ENCODE measurements around the gene BDH1.

BDH1 gene

DNA sequence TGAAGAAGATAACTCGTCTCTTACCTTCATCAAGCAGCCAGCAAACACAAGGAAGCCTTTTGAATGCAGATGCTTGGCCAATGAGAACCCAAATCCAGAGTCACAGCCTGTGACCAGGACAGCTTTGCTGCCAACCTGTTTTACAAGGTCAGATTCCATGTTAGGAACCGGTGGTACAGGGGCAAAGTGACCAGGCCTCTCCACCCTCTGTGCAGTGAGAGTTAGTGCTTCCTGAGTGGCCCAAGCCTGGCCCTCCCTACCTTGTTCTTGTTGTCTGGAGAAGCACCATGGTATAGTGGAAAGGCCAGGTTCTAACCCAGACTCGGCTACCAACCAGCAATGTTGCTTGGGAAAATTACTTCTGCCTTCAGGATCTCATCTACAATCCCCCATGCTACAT is 23.4 kb downstream of the BDH1 start:
- Histone ChIP-seq H3F3A (ENCODE audit: insufficient read depth) (no peaks in the 10 kb centered on the region), H3K9ac (ENCODE audit: low read length) (no peak overlapping the region), H3K9me2 (replicated peaks; ENCODE audit: insufficient read depth, low read length) (no peaks in the 10 kb centered on the region), H3K4me3 (ENCODE audit: insufficient read depth, low read length, poor library complexity, severe bottlenecking) (no peak overlapping the region), H3K36me3 (ENCODE audit: low read length) (no peaks in the 10 kb centered on the region), H3K4me2 (ENCODE audit: low read depth, low read length, poor library complexity, severe bottlenecking) (no peak overlapping the region), H3K27ac (ENCODE audit: low read depth, low read length) (no peak overlapping the region), H4K20me1 (ENCODE audit: low read depth, low read length) (no peaks in the 10 kb centered on the region), H3K79me2 (ENCODE audit: insufficient read depth, low read length) (no peaks in the 10 kb centered on the region), H3K27me3 (ENCODE audit: low read length) (no peaks in the 10 kb centered on the region), H3K9me3 (ENCODE audit: insufficient read depth, low read length) (no peaks in the 10 kb centered on the region), H2AFZ (ENCODE audit: low read depth, low read length, severe bottlenecking) (no peak overlapping the region)
- TF ChIP-seq, protein P1, sequence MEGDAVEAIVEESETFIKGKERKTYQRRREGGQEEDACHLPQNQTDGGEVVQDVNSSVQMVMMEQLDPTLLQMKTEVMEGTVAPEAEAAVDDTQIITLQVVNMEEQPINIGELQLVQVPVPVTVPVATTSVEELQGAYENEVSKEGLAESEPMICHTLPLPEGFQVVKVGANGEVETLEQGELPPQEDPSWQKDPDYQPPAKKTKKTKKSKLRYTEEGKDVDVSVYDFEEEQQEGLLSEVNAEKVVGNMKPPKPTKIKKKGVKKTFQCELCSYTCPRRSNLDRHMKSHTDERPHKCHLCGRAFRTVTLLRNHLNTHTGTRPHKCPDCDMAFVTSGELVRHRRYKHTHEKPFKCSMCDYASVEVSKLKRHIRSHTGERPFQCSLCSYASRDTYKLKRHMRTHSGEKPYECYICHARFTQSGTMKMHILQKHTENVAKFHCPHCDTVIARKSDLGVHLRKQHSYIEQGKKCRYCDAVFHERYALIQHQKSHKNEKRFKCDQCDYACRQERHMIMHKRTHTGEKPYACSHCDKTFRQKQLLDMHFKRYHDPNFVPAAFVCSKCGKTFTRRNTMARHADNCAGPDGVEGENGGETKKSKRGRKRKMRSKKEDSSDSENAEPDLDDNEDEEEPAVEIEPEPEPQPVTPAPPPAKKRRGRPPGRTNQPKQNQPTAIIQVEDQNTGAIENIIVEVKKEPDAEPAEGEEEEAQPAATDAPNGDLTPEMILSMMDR (IDR thresholded peaks at IDR 0.05; ENCODE audit: insufficient read depth, low read length, poor library complexity, severe bottlenecking): no peak
- TF ChIP-seq EZH2phosphoT487 (conservative IDR thresholded peaks at IDR 0.05; ENCODE audit: low read length): no peak

DNA sequence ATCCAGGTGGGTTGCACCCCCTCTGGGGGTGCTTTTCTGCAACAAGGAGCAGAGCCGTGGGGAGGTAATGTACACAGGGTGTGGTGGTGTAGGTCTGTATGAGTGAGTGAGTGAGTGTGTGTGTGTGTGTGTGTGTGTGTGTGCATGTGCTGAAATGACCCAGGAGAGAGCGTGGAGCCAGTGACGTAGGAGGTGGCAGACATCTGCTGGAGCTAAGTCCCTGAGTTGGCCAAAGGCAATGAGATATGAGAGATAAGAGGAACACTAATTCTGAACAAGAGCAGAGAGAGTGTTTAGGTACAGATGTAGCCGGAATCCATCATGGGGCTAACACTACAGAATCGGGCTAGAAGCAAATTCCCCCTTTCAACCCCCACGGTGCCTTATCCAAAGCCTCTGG is 27.6 kb downstream of the BDH1 start:
- no peak overlapping the region for H3K4me2 ChIP-seq (ENCODE audit: low read depth, low read length, poor library complexity, severe bottlenecking)
- H3K4me3 ChIP-seq (ENCODE audit: insufficient read depth, low read length, poor library complexity, severe bottlenecking): no peak overlapping the region
- no peaks in the 10 kb centered on the region for H3K9me3 ChIP-seq (ENCODE audit: insufficient read depth, low read length)
- H3K79me2 ChIP-seq (ENCODE audit: insufficient read depth, low read length): no peaks in the 10 kb centered on the region
- no peak for TF ChIP-seq EZH2phosphoT487 (conservative IDR thresholded peaks at IDR 0.05; ENCODE audit: low read length)
- TF ChIP-seq, protein P1 (IDR thresholded peaks at IDR 0.05; ENCODE audit: insufficient read depth, low read length, poor library complexity, severe bottlenecking): no peak
- H3K36me3 ChIP-seq (ENCODE audit: low read length): no peaks in the 10 kb centered on the region
- no peak overlapping the region for H2AFZ ChIP-seq (ENCODE audit: low read depth, low read length, severe bottlenecking)
- H4K20me1 ChIP-seq (ENCODE audit: low read depth, low read length): no peaks in the 10 kb centered on the region
- no peak overlapping the region for H3K27ac ChIP-seq (ENCODE audit: low read depth, low read length)
- H3K27me3 ChIP-seq (ENCODE audit: low read length): no peaks in the 10 kb centered on the region
- no peaks in the 10 kb centered on the region for H3F3A ChIP-seq (ENCODE audit: insufficient read depth)
- no peak overlapping the region for H3K9ac ChIP-seq (ENCODE audit: low read length)
- no peaks in the 10 kb centered on the region for H3K9me2 ChIP-seq (replicated peaks; ENCODE audit: insufficient read depth, low read length)

DNA sequence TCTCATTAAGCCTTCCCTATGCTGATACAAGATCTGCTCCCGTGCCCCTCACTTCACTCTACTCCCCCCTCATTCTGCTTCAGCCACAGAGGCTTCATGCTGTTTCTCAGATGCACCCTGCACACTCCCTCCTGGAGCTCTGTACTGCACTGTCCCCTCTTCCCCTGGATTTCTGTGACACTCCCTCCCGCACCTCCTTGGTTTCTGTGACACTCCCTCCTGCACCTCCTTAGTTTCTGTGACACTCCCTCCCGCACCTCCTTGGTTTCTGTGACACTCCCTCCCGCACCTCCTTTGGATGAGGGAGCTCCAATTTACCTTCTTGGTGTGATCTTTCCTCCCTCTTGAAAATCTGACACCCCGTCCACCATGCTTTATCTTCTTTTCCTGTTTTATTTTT is 28.2 kb downstream of the BDH1 start:
- no peak overlapping the region for H3K9ac ChIP-seq (ENCODE audit: low read length)
- no peaks in the 10 kb centered on the region for H3K79me2 ChIP-seq (ENCODE audit: insufficient read depth, low read length)
- no peak overlapping the region for H3K4me3 ChIP-seq (ENCODE audit: insufficient read depth, low read length, poor library complexity, severe bottlenecking)
- H2AFZ ChIP-seq (ENCODE audit: low read depth, low read length, severe bottlenecking): no peak overlapping the region
- no peaks in the 10 kb centered on the region for H3F3A ChIP-seq (ENCODE audit: insufficient read depth)
- TF ChIP-seq EZH2phosphoT487 (conservative IDR thresholded peaks at IDR 0.05; ENCODE audit: low read length): no peak
- TF ChIP-seq, protein P1 (IDR thresholded peaks at IDR 0.05; ENCODE audit: insufficient read depth, low read length, poor library complexity, severe bottlenecking): no peak
- H4K20me1 ChIP-seq (ENCODE audit: low read depth, low read length): no peaks in the 10 kb centered on the region
- no peak overlapping the region for H3K4me2 ChIP-seq (ENCODE audit: low read depth, low read length, poor library complexity, severe bottlenecking)
- no peaks in the 10 kb centered on the region for H3K27me3 ChIP-seq (ENCODE audit: low read length)
- no peaks in the 10 kb centered on the region for H3K36me3 ChIP-seq (ENCODE audit: low read length)
- no peak overlapping the region for H3K27ac ChIP-seq (ENCODE audit: low read depth, low read length)
- no peaks in the 10 kb centered on the region for H3K9me3 ChIP-seq (ENCODE audit: insufficient read depth, low read length)
- no peaks in the 10 kb centered on the region for H3K9me2 ChIP-seq (replicated peaks; ENCODE audit: insufficient read depth, low read length)

Data from SU-DHL-6 (cell line).